A673 (cell line): Measurements from ENCODE around the gene WDR82.

Source experiments
- CTCF ChIP-seq: fragments of 300-800, 200-600 bp; sonication (generic); conservative IDR thresholded peaks from 2 replicates; pipeline ENCODE4 v1.5.1; 2017; ENCODE audit warnings: low read depth, mild to moderate bottlenecking, antibody characterized with exemption, low read length, moderate library complexity, mixed read lengths
- EZH2 ChIP-seq: fragments of 200-600 bp; sonication (generic); IDR thresholded peaks from 2 replicates; pipeline ENCODE4 v1.6.1; 2017; ENCODE audit warnings: borderline replicate concordance, low read depth, mild to moderate bottlenecking, mixed read lengths, antibody characterized with exemption, low read length; ENCODE audit not compliant: poor library complexity, severe bottlenecking

GRCh38 chr3:52302426-52303145 lies 24.1 kb upstream of the WDR82 start:
- TF ChIP-seq CTCF (no peak), EZH2 (no peak)
